Measurements from ENCODE around the gene PRRX2. TPM values are rescaled to one million over a fixed set of nuclear protein-coding genes. Genes with fewer than 3 reads are reported as not detected.

Gene PRRX2
- total RNA-seq, 1 donor from 2014 or later, result 0.20 TPM

GRCh38 chr9:129703667-129704355 lies 38.4 kb downstream of the PRRX2 start:
- peak in 1 of 2 donors; percentile 69 for DNase-seq (ENCODE audit: low read depth in 2 of 2)

GRCh38 chr9:129704807-129705206 lies 39.4 kb downstream of the PRRX2 start:
- DNase-seq (ENCODE audit: low read depth in 2 of 2), result no peak

- no peak for DNase-seq (ENCODE audit: low read depth in 2 of 2)
Measured at GRCh38 chr9:129708793-129709192, 43.3 kb downstream of the PRRX2 start.

GRCh38 chr9:129709438-129710168 lies 44.2 kb downstream of the PRRX2 start:
- DNase-seq (ENCODE audit: low read depth in 2 of 2), result no peak

GRCh38 chr9:129710169-129710453 lies 44.7 kb downstream of the PRRX2 start:
- DNase-seq (ENCODE audit: low read depth in 2 of 2), result no peak

- DNase-seq (ENCODE audit: low read depth in 2 of 2), result peak in 1 of 2 donors; percentile 8
Measured at GRCh38 chr9:129712634-129713401, 47.4 kb downstream of the PRRX2 start.

GRCh38 chr9:129713402-129713679 lies 47.9 kb downstream of the PRRX2 start:
- no peak for DNase-seq (ENCODE audit: low read depth in 2 of 2)

- DNase-seq (ENCODE audit: low read depth in 2 of 2), result no peak
Measured at GRCh38 chr9:129714511-129715061, 49.1 kb downstream of the PRRX2 start.

- DNase-seq (ENCODE audit: low read depth in 2 of 2), result no peak
Measured at GRCh38 chr9:129716091-129716490, 50.6 kb downstream of the PRRX2 start.

GRCh38 chr9:129717991-129718390 lies 52.5 kb downstream of the PRRX2 start:
- DNase-seq (ENCODE audit: low read depth in 2 of 2), result no peak

GRCh38 chr9:129718647-129719046 lies 53.2 kb downstream of the PRRX2 start:
- DNase-seq (ENCODE audit: low read depth in 2 of 2), result no peak

- DNase-seq (ENCODE audit: low read depth in 2 of 2), result no peak
Measured at GRCh38 chr9:129719135-129719534, 53.7 kb downstream of the PRRX2 start.

GRCh38 chr9:129720181-129720864 lies 54.9 kb downstream of the PRRX2 start:
- no peak for DNase-seq (ENCODE audit: low read depth in 2 of 2)

GRCh38 chr9:129720865-129721545 lies 55.6 kb downstream of the PRRX2 start:
- no peak for DNase-seq (ENCODE audit: low read depth in 2 of 2)

- DNase-seq (ENCODE audit: low read depth in 2 of 2), result no peak
Measured at GRCh38 chr9:129722913-129723312, 57.5 kb downstream of the PRRX2 start.

GRCh38 chr9:129724456-129725190 lies 59.2 kb downstream of the PRRX2 start:
- DNase-seq (ENCODE audit: low read depth in 2 of 2), result no peak

- DNase-seq (ENCODE audit: low read depth in 2 of 2), result no peak
Measured at GRCh38 chr9:129725795-129726251, 60.4 kb downstream of the PRRX2 start.

GRCh38 chr9:129726322-129727160 lies 61.1 kb downstream of the PRRX2 start:
- peak; percentile 56 to 63 for DNase-seq (ENCODE audit: low read depth in 2 of 2)

GRCh38 chr9:129728744-129729143 lies 63.3 kb downstream of the PRRX2 start:
- no peak for DNase-seq (ENCODE audit: low read depth in 2 of 2)
